ENCODE data around the gene CYTH2. TPM values are rescaled to one million over a fixed set of nuclear protein-coding genes. Genes with fewer than 3 reads are reported as not detected.

Gene CYTH2
- total RNA-seq, 2 donors from 2014 or later: 76.1 to 94.2 TPM

DNA sequence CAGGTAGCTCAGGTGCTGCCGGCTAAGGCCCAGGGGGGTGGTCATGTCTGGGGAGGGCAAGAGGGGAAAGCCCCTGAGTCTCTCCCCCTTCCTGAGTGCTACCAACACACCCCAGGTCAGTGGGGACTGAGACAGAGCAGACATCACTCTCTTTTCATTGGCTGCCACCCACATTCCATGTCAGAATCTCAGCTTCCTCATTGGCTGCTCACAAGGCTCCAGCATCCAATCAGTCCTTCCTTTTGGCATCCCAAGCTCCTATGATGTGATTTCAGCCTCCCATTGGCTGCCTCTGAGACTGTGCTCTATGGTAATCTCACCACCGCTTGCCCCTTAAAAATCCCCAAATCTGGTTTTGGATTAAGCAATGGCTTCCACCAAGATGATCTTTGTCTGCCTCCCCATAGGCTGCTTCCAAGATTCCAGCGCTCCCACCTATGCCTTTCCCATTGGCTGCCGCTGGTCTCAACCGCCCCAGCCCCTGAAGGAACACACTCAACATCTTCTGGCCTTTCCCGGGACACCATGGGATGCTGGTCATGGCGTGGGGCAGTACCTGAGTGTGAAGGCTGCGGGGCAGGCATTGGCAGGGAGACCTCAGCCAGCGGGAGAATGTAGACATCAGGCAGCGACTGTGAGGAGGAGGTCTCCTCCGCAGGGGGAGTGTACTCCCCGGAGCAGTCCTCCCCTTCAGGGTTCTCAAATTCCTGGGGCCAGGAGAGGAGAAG is 40.5 kb downstream of the CYTH2 start:
- H3K4me1 ChIP-seq: peaks cover 14% of the 10 kb centered on the region
- TF ChIP-seq, protein P1, sequence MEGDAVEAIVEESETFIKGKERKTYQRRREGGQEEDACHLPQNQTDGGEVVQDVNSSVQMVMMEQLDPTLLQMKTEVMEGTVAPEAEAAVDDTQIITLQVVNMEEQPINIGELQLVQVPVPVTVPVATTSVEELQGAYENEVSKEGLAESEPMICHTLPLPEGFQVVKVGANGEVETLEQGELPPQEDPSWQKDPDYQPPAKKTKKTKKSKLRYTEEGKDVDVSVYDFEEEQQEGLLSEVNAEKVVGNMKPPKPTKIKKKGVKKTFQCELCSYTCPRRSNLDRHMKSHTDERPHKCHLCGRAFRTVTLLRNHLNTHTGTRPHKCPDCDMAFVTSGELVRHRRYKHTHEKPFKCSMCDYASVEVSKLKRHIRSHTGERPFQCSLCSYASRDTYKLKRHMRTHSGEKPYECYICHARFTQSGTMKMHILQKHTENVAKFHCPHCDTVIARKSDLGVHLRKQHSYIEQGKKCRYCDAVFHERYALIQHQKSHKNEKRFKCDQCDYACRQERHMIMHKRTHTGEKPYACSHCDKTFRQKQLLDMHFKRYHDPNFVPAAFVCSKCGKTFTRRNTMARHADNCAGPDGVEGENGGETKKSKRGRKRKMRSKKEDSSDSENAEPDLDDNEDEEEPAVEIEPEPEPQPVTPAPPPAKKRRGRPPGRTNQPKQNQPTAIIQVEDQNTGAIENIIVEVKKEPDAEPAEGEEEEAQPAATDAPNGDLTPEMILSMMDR (IDR thresholded peaks at IDR 0.05): no peak
- TF ChIP-seq POLR2A (IDR thresholded peaks at IDR 0.05): no peak
- ATAC-seq: no peak
- no peak overlapping the region for H3K27ac ChIP-seq
- no peak overlapping the region for H3K4me3 ChIP-seq
- intact Hi-C loops (cut with DNase I): no loop called here
- no peaks in the 10 kb centered on the region for H3K36me3 ChIP-seq (replicated peaks in 1 of 2; ENCODE audit: insufficient read depth in 1 of 2, low read depth in 2 of 2)
- H3K9me3 ChIP-seq: no peaks in the 10 kb centered on the region
- WGBS, 2 donors: 56 to 79% methylated on average over 7 to 12 of the region's 12 CpGs
- DNase-seq: no peak
- peaks cover 0 to 4% of the 10 kb centered on the region in 2 donors for H3K27me3 ChIP-seq

DNA sequence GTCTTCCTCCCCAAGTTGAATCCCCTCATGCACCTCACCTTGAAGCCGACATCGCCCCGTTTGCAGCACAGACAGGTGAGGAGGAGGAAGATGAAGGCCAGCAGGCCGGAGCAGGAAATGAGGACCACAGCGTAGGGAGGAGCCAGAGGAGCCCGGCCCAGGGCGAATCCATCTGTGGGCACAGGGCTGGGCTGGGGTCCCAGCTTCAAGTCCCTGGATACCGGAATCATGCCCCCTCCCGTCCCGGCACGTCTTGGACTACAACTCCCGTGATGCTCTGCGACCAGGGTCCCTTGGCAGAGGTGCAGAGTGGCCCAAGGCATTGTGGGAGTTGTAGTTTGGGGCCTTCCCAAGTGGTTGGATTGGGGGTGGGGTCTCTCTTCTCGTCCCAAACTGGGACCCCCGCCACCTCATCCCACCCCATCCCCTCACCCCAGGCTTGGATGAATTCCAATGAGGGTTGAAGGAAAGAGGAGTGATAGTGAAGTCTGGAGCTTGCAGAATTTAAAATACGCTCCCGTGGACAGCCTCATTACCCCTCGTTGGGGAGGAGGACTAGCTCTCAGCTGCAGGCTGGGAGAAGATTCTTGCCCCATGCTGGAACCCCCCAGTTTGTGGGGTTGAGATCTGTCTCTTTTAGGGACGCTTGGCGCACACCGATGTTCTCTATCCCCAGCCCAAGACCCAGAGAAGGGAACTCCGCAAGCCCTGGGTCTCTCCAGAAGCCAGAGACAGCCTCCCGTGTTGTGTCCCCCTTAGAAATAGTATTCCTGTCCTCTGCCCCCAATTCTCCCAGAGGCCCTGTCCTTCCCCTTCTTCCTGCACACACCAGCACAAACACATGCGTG is 41.5 kb downstream of the CYTH2 start:
- Histone ChIP-seq H3K4me3 (no peak overlapping the region), H3K4me1 (peaks cover 14% of the 10 kb centered on the region), H3K9me3 (no peaks in the 10 kb centered on the region), H3K36me3 (replicated peaks in 1 of 2; ENCODE audit: insufficient read depth in 1 of 2, low read depth in 2 of 2) (no peaks in the 10 kb centered on the region), H3K27me3 (peaks cover 0 to 4% of the 10 kb centered on the region in 2 donors), H3K27ac (no peak overlapping the region)
- TF ChIP-seq, protein P1 (IDR thresholded peaks at IDR 0.05): no peak
- TF ChIP-seq POLR2A (IDR thresholded peaks at IDR 0.05): no peak
- peak; percentile 50 for ATAC-seq
- WGBS, 2 donors: 14 to 25% methylated on average over 18 to 24 of the region's 24 CpGs
- DNase-seq: peak; percentile 66 to 74 (median 70)
- intact Hi-C loops (cut with DNase I): no loop called here

DNA sequence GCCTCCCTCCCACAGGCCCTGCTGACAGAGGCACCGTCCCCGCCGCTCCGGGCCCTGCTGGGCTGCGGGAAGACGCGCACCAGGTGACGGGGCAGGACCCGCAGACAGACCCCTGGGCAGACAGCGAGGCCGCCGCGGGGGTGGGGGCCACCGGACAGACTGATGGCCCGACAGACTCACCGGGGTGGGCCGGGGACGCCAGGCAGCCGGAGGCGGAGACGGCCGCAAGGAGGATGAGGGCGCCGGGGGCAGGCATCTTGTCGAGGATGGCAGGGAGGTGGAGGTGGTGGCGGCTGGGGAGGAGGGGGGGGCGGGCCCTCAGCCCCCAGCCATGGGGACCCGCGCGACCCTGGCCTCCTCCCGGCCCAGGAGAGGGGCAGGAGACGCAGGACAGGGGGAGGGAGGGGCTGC is 42.2 kb downstream of the CYTH2 start:
- 1 to 2% methylated on average over 13 to 25 of the region's 32 CpGs for WGBS, 2 donors
- no peak overlapping the region for H3K4me3 ChIP-seq

DNA sequence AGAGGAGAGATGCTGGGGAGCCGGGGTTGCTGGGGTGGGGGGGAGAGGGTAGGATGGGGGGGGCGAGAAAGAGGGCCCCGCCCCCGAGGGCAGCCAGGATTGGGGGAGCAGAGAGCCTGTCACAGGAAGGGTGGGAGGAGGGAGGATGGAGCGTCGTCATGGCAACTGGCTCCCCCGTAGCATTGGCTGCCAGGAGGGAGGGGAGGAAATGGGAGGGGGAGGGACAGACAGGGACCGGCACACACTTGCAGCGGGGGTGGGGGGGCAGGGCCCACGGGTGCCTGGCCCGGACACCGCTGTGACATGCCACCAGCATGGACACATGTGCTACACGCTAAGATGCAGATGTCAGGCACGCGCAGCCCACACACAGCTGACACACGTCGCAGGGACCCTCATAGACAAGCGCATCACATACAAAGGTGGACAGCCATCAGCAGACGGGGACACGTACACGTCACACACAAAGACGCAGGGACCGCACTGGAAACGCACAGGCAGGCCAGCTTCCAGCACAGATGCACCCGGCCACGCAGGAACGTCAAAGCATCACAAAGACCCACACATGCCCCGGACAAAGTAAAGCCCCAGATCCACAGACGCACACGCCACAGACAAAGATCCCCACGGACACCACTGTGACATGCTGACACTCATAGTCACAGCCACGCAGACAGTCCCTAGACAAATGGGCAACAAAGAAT is 42.8 kb downstream of the CYTH2 start, which contains the start of gene LMTK3:
LMTK3 (minus strand) TSS at position 36 of the 704 bp plus-strand sequence. CDS start 259 bp downstream, outside the sequence.
- Histone ChIP-seq H3K9me3 (no peaks in the 10 kb centered on the region), H3K4me3 (no peak within 1 kb of the TSS), H3K36me3 (replicated peaks in 1 of 2; ENCODE audit: insufficient read depth in 1 of 2, low read depth in 2 of 2) (no peaks in the 10 kb centered on the region), H3K27me3 (peaks cover 0 to 4% of the 10 kb centered on the region in 2 donors), H3K27ac (no peak within 1 kb of the TSS), H3K4me1 (peaks cover 14% of the 10 kb centered on the region)
- WGBS, 2 donors: 0 to 7% methylated on average over 7 to 32 of the region's 32 CpGs
- DNase-seq (peak in 2 of 4 donors; percentile 38 to 45), ATAC-seq (no peak)
- no peak for TF ChIP-seq POLR2A (IDR thresholded peaks at IDR 0.05)
- TF ChIP-seq, protein P1 (IDR thresholded peaks at IDR 0.05): no peak
- intact Hi-C loops (cut with DNase I): no loop called here

More for the DNA sequence above, 42.2 kb downstream of the CYTH2 start:
- H3K9me3 ChIP-seq: no peaks in the 10 kb centered on the region
- H3K27me3 ChIP-seq: peaks cover 0 to 4% of the 10 kb centered on the region in 2 donors
- H3K36me3 ChIP-seq (replicated peaks in 1 of 2; ENCODE audit: insufficient read depth in 1 of 2, low read depth in 2 of 2): no peaks in the 10 kb centered on the region
- intact Hi-C loops (cut with DNase I): no loop called here
- ATAC-seq (no peak), DNase-seq (no peak)
- peaks cover 14% of the 10 kb centered on the region for H3K4me1 ChIP-seq
- no peak for TF ChIP-seq POLR2A (IDR thresholded peaks at IDR 0.05)
- TF ChIP-seq, protein P1 (IDR thresholded peaks at IDR 0.05): no peak
- no peak overlapping the region for H3K27ac ChIP-seq
